NB4 (cell line): ENCODE results near the gene MOB2.
A peak's percentile ranks its signal among the peaks of the same experiment; 100 is the strongest.

Source experiments
- DNase-seq: peaks from one replicate; pipeline ENCODE4 v3.0.0; 2010; ENCODE audit warnings: low read depth
- H3K4me3 ChIP-seq: one replicate; pipeline ENCODE4 v1.5.1; 2011; ENCODE audit warnings: mild to moderate bottlenecking, low read depth, low read length, moderate library complexity
- CTCF ChIP-seq: IDR thresholded peaks from one replicate; pipeline ENCODE4 v1.5.1; 2012; ENCODE audit warnings: low read depth, low read length
- MAX ChIP-seq: IDR thresholded peaks from 2 replicates; pipeline ENCODE4 v1.6.1; 2011; ENCODE audit warnings: low read depth, low read length
- MYC ChIP-seq: IDR thresholded peaks from 2 replicates; pipeline ENCODE4 v1.6.1; 2011; ENCODE audit warnings: low read depth, low read length
- POLR2A ChIP-seq: IDR thresholded peaks from 2 replicates; pipeline ENCODE4 v1.6.1; 2011; ENCODE audit warnings: mild to moderate bottlenecking; ENCODE audit not compliant: insufficient read length; ENCODE audit errors: extremely low read depth

The MOB2 gene

GRCh38 chr11:1480191-1480554 lies 6.4 kb downstream of the MOB2 start:
- no peak overlapping the region for H3K4me3 ChIP-seq

GRCh38 chr11:1479678-1480118 lies 6.9 kb downstream of the MOB2 start:
- no peak for DNase-seq
- TF ChIP-seq POLR2A, result no peak
- no peak for TF ChIP-seq CTCF
- no peak for TF ChIP-seq MAX
- no peak for TF ChIP-seq MYC
- no peak overlapping the region for H3K4me3 ChIP-seq

More at GRCh38 chr11:1480191-1480554, 6.4 kb downstream of the MOB2 start:
- no peak for DNase-seq
- TF ChIP-seq CTCF (no peak), MYC (no peak), POLR2A (no peak), MAX (no peak)

GRCh38 chr11:1479006-1479677 lies 7.4 kb downstream of the MOB2 start:
- H3K4me3 ChIP-seq, result no peak overlapping the region
- DNase-seq, result no peak
- TF ChIP-seq POLR2A (no peak), MYC (no peak), MAX (no peak), CTCF (no peak)

GRCh38 chr11:1478544-1478943 lies 8.0 kb downstream of the MOB2 start:
- TF ChIP-seq MYC (0 out of 2 replicates have a peak, but pooled peaks have one; percentile 56), CTCF (no peak), MAX (peak; percentile 74; the same call in 1 of the 2 replicates)
- H3K4me3 ChIP-seq, result no peak overlapping the region
- peak; percentile 85 for DNase-seq

- H3K4me3 ChIP-seq, result no peak overlapping the region
- TF ChIP-seq MAX (no peak), POLR2A (no peak), MYC (no peak), CTCF (no peak)
- no peak for DNase-seq
Measured at GRCh38 chr11:1478011-1478410, 8.6 kb downstream of the MOB2 start.
